ENCODE measurements around the gene GNAQ. TPM values are rescaled to one million over a fixed set of nuclear protein-coding genes. Genes with fewer than 3 reads are reported as not detected.
"Not testable (repeated sequence)": the region's sequence is repeated elsewhere in the genome, so short reads cannot be mapped to it uniquely, and the experiment has no call there.

GNAQ gene
- total RNA-seq, 2 donors from 2014 or later = 84.1 to 86.5 TPM

- intact Hi-C loops (cut with DNase I, micrococcal nuclease) = not testable (repeated sequence)
Observed at GRCh38 chr9:77717608-77718297, 313.9 kb downstream of the GNAQ start.

DNA sequence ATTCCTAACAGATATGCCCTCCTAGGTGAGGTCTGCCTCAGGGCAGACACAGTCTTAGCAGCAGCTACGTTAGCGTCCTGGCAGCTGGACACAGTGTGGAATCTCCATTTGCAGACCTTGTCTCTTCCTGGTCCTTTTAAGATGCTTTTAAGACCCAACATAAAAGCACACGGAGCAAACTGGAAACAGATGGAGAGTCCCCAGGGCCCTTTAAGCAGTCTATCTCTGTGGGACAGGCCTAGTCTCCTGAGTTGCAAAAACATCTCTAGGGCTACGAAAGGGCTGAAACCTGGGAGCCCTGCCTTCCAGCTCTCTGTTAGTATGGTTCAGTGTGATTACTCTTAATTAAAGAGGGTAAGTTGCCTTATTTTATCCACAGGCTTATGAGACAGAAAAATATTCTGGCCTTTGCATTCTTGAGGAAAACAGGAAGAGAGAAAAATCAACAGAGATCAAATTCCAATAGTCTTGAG is 317.5 kb downstream of the GNAQ start:
- intact Hi-C loops (cut with DNase I, micrococcal nuclease) = no loop called here
- peak; percentile 5 for ATAC-seq
- DNase-seq = no peak

More at GRCh38 chr9:77717608-77718297, 313.9 kb downstream of the GNAQ start:
- not testable (repeated sequence) for ATAC-seq, DNase-seq

- DNase-seq (no peak), ATAC-seq (no peak)
- intact Hi-C loops (cut with DNase I, micrococcal nuclease) = no loop called here
Observed at GRCh38 chr9:77712533-77713130, 319.0 kb downstream of the GNAQ start.

DNA sequence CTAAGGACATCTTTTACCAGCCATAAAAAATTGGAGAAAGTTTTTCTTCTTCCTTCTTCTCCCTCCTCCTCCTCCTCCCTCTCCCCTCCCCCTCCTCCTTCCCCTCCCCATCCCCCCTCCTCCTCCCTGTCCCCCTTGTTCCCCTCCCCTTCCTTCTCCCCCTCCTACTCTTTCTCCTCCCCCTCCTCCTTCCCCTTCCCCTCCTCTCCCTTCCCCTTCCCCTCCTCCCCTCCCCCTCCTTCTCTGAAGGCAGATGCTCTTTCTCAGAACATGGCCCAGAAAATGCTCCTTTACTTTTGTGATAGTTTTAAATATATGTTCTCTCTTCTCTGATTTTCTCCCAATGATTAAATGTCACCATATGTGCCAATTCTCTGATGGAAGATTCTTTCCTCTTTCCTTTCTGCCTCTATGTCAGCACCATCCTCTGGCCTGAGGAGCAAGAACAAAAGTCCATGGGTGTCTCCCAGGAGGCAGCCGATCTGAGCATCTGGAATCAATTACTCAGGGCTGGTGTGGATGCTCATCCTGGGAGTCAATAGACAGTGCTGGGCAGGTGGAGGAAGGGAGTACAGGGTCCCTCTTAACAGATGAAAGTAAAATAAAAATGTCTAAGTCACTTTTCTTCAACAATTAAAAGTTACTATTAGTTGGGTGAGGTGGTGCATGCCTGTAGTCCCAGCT is 320.5 kb downstream of the GNAQ start:
- DNase-seq (no peak), ATAC-seq (no peak)
- intact Hi-C loops (cut with DNase I, micrococcal nuclease) = no loop called here

- ATAC-seq = no peak
- intact Hi-C loops (cut with DNase I, micrococcal nuclease) = no loop called here
- DNase-seq = no peak
Observed at GRCh38 chr9:77710316-77710715, 321.3 kb downstream of the GNAQ start.

- DNase-seq = no peak
- ATAC-seq = no peak
- intact Hi-C loops (cut with DNase I, micrococcal nuclease) = no loop called here
Observed at GRCh38 chr9:77708064-77708815, 323.4 kb downstream of the GNAQ start.

DNA sequence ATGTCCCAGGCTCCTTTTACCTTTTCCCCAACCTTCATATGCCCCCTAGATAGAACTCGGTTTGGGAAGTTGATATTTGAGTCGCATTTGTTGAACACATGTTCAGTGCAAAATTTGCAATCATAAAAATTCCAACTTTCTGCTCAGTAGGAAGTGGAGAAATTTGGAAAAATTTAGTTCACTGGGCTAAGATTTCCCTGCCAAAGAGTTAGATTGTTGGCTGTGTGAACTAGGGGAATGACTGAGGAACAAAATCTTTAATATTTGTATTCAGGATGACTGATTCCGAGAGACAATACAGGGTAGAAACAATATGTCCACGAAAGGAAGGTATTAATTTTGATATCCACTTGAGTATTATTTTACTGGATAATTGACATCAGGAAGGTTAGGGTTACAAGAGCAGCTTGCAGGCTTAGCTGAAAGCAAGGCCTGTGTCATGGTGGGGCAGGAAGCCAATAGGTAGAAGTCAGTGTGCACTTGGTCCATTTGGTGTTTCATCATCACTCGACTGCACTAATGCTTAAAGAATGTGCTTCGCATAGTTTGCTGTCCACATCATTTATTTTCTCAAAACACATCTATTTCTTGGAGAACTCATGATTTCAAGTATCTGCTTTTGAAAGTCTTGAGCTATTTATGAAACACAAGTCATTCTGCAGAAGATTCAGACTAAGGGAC is 324.1 kb downstream of the GNAQ start:
- ATAC-seq = no peak
- intact Hi-C loops (cut with DNase I, micrococcal nuclease) = no loop called here
- peak in 1 of 2 donors; percentile 49 for DNase-seq

DNA sequence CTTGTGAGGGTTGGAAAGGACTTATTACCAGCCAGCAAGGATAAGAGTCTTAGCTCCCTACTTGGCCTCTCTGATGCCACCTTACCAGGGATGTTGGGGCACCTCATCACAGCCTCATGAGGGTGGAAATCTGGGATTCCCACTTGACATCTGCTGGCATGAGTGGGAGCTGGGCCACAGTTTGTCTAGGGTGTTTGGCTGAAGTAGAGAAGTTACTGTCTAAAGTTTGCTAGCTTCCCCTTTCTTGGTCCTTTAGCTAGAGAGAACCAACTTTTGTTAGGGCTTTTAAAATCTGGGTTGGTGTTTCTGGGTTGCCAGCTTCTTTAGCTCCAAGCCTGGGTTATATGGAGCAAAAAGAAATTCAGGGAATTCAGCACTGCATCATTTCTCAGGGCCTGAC is 326.0 kb downstream of the GNAQ start:
- DNase-seq = no peak
- intact Hi-C loops (cut with DNase I, micrococcal nuclease) = no loop called here
- ATAC-seq = no peak

DNA sequence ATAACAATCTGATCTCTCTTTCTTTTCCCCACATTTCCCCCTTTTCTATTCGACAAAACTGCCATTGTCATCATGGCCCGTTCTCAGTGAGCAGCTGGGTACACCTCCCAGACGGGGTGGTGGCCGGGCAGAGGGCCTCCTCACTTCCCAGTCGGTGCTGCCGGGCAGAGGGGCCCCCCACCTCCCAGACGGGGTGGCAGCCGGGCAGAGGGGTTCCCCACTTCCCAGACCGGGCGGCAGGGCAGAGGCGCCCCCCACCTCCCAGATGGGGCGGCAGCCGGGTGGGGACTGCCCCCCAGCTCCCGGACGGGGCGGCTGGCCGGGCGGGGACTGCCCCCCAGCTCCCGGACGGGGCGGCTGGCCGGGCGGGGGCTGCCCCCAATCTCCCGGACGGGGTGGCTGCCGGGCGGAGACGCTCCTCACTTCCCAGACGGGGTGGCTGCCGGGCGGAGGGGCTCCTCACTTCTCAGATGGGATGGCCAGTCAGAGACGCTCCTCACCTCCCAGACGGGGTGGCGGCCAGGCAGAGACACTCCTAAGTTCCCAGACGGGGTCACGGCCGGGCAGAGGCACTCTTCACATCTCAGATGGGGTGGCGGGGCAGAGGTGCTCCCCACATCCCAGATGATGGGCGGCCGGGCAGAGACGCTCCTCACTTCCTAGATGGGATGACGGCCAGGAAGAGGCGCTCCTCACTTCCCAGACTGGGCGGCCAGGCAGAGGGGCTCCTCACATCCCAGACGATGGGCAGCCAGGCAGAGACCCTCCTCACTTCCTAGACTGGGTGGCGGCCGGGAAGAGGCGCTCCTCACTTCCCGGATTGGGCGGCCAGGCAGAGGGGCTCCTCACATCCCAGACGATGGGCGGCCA is 328.9 kb downstream of the GNAQ start:
- intact Hi-C loops (cut with DNase I, micrococcal nuclease); ATAC-seq; DNase-seq: not testable (repeated sequence)

DNA sequence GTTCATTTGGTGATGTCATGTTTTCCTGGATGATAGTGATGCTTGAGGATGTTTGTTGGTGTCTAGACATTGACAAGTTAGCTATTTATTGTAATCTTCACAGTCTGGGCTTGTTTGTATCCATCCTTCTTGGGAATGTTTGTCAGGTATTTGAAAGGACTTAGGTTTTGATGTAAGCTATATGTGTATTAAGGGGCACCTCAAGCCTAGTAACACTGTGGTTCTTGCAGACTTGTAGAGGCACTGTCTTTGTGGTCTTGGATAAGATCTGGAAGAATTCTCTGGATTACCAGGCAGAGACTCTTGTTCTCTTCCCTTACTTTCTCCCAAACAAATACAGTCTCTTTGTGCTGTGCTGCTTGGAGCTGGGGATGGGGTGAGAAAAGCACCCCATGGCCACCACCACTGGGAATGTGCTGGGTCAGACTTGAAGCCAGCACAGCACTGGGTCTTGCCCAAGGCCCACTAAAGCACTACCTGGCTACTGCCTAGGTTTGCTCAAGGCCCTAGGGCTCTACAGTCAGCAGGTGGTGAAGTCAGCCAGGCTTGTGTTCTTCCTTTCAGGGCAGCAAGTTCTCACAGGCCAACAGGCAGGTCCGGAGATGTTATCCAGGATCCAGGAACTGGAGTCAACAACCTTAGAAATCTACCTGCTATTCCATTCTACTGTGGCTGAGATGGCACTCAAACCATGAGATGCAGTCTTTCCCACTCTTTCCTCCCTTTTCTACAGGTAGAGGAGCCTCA is 334.2 kb downstream of the GNAQ start:
- ATAC-seq = no peak
- intact Hi-C loops (cut with DNase I, micrococcal nuclease) = no loop called here
- DNase-seq = no peak

GRCh38 chr9:77690723-77691122 is 340.9 kb downstream of the GNAQ start:
- intact Hi-C loops (cut with DNase I, micrococcal nuclease); ATAC-seq; DNase-seq: not testable (repeated sequence)

- intact Hi-C loops (cut with DNase I, micrococcal nuclease); DNase-seq: not testable (repeated sequence)
- ATAC-seq = peak; percentile 78
Observed at GRCh38 chr9:77690119-77690518, 341.5 kb downstream of the GNAQ start.

DNA sequence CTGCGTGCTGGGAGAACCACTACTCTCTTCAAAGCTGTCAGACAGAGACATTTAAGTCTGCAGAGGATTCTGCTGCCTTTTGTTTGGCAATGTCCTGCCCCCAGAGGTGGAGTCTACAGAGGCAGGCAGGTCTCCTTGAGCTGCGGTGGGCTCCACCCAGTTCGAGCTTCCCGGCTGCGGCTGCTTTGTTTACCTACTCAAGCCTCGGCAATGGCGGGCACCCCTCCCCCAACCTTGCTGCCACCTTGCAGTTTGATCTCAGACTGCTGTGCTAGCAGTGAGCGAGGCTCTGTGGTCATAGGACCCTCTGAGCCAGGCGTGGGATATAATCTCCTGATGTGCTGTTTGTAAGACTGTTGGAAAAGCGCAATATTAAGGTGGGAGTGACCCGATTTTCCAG is 343.9 kb downstream of the GNAQ start:
- intact Hi-C loops (cut with DNase I, micrococcal nuclease); DNase-seq; ATAC-seq: not testable (repeated sequence)

GRCh38 chr9:77680581-77680980 is 351.0 kb downstream of the GNAQ start:
- intact Hi-C loops (cut with DNase I, micrococcal nuclease) = no loop called here
- no peak for ATAC-seq
- DNase-seq = no peak

- DNase-seq (no peak), ATAC-seq (no peak)
- intact Hi-C loops (cut with DNase I, micrococcal nuclease) = no loop called here
Observed at GRCh38 chr9:77679661-77680368, 351.8 kb downstream of the GNAQ start.

GRCh38 chr9:77679088-77679487 is 352.5 kb downstream of the GNAQ start:
- ATAC-seq (peak; percentile 58), DNase-seq (no peak)
- intact Hi-C loops (cut with DNase I, micrococcal nuclease) = no loop called here
